ENCODE results near the gene SMIM15.

The SMIM15 gene

DNA sequence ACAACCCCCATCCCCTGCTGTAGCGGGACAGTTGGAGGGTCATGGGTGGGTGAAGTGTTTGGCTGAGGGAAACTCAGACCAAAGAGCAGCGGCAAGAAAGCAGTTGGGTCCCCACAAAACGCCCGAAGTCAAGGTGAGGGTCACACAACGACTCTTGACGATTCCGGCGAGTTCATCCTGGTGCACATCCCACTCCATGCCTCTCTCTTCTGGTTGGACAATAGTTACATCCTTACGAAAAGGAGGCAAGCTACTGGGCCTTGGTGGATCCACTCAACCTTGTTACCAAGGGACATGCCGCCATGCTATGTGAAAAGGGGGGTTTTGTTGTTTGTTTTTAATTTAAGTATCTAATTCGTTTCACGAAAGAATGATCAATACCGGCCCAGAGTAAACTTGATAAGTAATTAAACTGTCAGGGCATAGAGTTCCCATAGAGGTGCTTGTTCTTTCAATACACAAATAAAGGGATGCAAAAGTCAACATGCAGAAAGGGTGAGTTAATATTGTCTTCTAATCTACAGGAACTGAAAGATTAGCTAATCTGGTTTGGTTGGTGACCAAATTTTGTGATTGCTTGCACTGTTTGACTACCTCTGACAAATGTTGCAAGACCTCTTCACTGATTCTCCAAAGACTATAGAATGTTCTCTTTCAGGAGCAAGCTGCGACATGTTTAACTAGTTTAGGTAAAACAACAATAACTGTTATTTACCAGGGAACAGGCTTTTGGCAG, 732 bp upstream of the SMIM15 start:
- ChIA-PET POLR2A (interaction anchor here (0.6 to 4.3 kb wide), 2 partner anchors 168 to 1242 kb away, joined by 3 to 37 read pairs; partner anchors contain the start of gene ZSWIM6), CTCF (interaction anchor here (0.6 kb wide), 1 partner anchor 229 kb away, joined by 3 read pairs; no protein-coding TSS in a partner anchor)
- peaks cover 11 to 33% of the 10 kb centered on the region in 2 experiments for H3K36me3 ChIP-seq (ENCODE audit: control insufficient read depth in 2 of 2, insufficient read depth in 1 of 2, low read length in 2 of 2)
- peaks cover 2% of the 10 kb centered on the region; the same call in 1 of the 2 replicates for H3K4me1 ChIP-seq (ENCODE audit: control insufficient read depth, insufficient read depth, low read length)
- H3K4me3 ChIP-seq (ENCODE audit: low read depth, low read length): peak overlapping the region; percentile 99
- peak overlapping the region; percentile 94 for H3K27ac ChIP-seq (ENCODE audit: extremely low read depth, low read depth, low read length)
- H3K9me3 ChIP-seq (ENCODE audit: control insufficient read depth, insufficient read depth, low read depth, low read length): no peaks in the 10 kb centered on the region
- TF ChIP-seq ZNF37A (tag by site-specific recombination; IDR thresholded peaks at IDR 0.05): 0 out of 2 replicates have a peak, but pooled peaks have one; percentile 1
- TF ChIP-seq, protein P1, sequence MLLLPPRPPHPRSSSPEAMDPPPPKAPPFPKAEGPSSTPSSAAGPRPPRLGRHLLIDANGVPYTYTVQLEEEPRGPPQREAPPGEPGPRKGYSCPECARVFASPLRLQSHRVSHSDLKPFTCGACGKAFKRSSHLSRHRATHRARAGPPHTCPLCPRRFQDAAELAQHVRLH (tag by site-specific recombination; IDR thresholded peaks at IDR 0.05): no peak
- 0 out of 2 replicates have a peak, but pooled peaks have one; percentile 17 for TF ChIP-seq ZNF398 (tag by site-specific recombination; IDR thresholded peaks at IDR 0.05)
- TF ChIP-seq GLIS2 (tag by site-specific recombination; IDR thresholded peaks at IDR 0.05): peak; percentile 43
- TF ChIP-seq REST (tag by site-specific recombination; IDR thresholded peaks at IDR 0.05): 0 out of 2 replicates have a peak, but pooled peaks have one; percentile 36
- TF ChIP-seq ZNF521 (tag by site-specific recombination; IDR thresholded peaks at IDR 0.05): no peak
- TF ChIP-seq KLF10 (tag by site-specific recombination; IDR thresholded peaks at IDR 0.05): no peak
- 0 out of 2 replicates have a peak, but pooled peaks have one; percentile 15 for TF ChIP-seq ZNF121 (tag by site-specific recombination; IDR thresholded peaks at IDR 0.05)
- no peak for TF ChIP-seq ZNF24 (tag by site-specific recombination; IDR thresholded peaks at IDR 0.05)
- TF ChIP-seq, protein P2, sequence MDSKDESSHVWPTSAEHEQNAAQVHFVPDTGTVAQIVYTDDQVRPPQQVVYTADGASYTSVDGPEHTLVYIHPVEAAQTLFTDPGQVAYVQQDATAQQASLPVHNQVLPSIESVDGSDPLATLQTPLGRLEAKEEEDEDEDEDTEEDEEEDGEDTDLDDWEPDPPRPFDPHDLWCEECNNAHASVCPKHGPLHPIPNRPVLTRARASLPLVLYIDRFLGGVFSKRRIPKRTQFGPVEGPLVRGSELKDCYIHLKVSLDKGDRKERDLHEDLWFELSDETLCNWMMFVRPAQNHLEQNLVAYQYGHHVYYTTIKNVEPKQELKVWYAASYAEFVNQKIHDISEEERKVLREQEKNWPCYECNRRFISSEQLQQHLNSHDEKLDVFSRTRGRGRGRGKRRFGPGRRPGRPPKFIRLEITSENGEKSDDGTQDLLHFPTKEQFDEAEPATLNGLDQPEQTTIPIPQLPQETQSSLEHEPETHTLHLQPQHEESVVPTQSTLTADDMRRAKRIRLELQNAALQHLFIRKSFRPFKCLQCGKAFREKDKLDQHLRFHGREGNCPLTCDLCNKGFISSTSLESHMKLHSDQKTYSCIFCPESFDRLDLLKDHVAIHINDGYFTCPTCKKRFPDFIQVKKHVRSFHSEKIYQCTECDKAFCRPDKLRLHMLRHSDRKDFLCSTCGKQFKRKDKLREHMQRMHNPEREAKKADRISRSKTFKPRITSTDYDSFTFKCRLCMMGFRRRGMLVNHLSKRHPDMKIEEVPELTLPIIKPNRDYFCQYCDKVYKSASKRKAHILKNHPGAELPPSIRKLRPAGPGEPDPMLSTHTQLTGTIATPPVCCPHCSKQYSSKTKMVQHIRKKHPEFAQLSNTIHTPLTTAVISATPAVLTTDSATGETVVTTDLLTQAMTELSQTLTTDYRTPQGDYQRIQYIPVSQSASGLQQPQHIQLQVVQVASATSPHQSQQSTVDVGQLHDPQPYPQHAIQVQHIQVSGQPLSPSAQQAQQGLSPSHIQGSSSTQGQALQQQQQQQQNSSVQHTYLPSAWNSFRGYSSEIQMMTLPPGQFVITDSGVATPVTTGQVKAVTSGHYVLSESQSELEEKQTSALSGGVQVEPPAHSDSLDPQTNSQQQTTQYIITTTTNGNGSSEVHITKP (tag by site-specific recombination; IDR thresholded peaks at IDR 0.05): no peak
- TF ChIP-seq ZNF777 (tag by site-specific recombination; IDR thresholded peaks at IDR 0.05; ENCODE audit: borderline replicate concordance): no peak
- 0 out of 2 replicates have a peak, but pooled peaks have one; percentile 15 for TF ChIP-seq ZNF548 (tag by site-specific recombination; IDR thresholded peaks at IDR 0.05)
- no peak for TF ChIP-seq ZNF184 (tag by site-specific recombination; IDR thresholded peaks at IDR 0.05)
- TF ChIP-seq ZNF549 (tag by site-specific recombination; IDR thresholded peaks at IDR 0.05): no peak
- no peak for TF ChIP-seq ZNF571 (tag by site-specific recombination; IDR thresholded peaks at IDR 0.05)
- no peak for TF ChIP-seq ZNF354C (tag by site-specific recombination; IDR thresholded peaks at IDR 0.05; ENCODE audit: borderline replicate concordance, low read depth)
- no peak for TF ChIP-seq MZF1 (tag by site-specific recombination; IDR thresholded peaks at IDR 0.05; ENCODE audit: borderline replicate concordance)
- peak; percentile 73; the same call in 1 of the 2 replicates for TF ChIP-seq ZBTB10 (tag by site-specific recombination; IDR thresholded peaks at IDR 0.05)
- TF ChIP-seq ZNF660 (tag by site-specific recombination; IDR thresholded peaks at IDR 0.05): no peak
- 0 out of 2 replicates have a peak, but pooled peaks have one; percentile 1 for TF ChIP-seq ZBTB20 (tag by site-specific recombination; IDR thresholded peaks at IDR 0.05)
- no peak for TF ChIP-seq ZNF274 (IDR thresholded peaks at IDR 0.05; ENCODE audit: low read length)
- TF ChIP-seq ZNF274 (tag by site-specific recombination; IDR thresholded peaks at IDR 0.05; ENCODE audit: borderline replicate concordance): no peak
- 0 out of 2 replicates have a peak, but pooled peaks have one; percentile 2 for TF ChIP-seq ZNF140 (tag by site-specific recombination; IDR thresholded peaks at IDR 0.05)
- TF ChIP-seq YY1 (tag by site-specific recombination; IDR thresholded peaks at IDR 0.05): no peak
- TF ChIP-seq TCF7L2 (IDR thresholded peaks at IDR 0.05; ENCODE audit: borderline replicate concordance, low read depth, low read length): no peak

Measured in HEK293 (cell line).